Neural cell (in vitro differentiated cells): ENCODE data around the gene MMP14.

Source experiments
- EP300 ChIP-seq: fragments of 450-650 bp; conservative IDR thresholded peaks from 2 replicates; pipeline ENCODE4 v1.6.1; 2014; ENCODE audit warnings: antibody characterized with exemption, mild to moderate bottlenecking, moderate library complexity; ENCODE audit not compliant: poor library complexity, severe bottlenecking
- EZH2 ChIP-seq: fragments of 200-600, 300-800 bp; shearing (Covaris generic), sonication (generic); IDR thresholded peaks from 2 replicates; pipeline ENCODE4 v1.6.1; 2014; ENCODE audit warnings: antibody characterized with exemption, low read length, borderline replicate concordance, mild to moderate bottlenecking; ENCODE audit not compliant: insufficient read depth, poor library complexity, severe bottlenecking
- TF ChIP-seq, protein P1 (sequence below): fragments of 450-650 bp; IDR thresholded peaks from 2 replicates; pipeline ENCODE4 v1.5.1; 2014; ENCODE audit warnings: antibody characterized with exemption, mild to moderate bottlenecking, moderate library complexity; ENCODE audit not compliant: poor library complexity, severe bottlenecking

DNA sequence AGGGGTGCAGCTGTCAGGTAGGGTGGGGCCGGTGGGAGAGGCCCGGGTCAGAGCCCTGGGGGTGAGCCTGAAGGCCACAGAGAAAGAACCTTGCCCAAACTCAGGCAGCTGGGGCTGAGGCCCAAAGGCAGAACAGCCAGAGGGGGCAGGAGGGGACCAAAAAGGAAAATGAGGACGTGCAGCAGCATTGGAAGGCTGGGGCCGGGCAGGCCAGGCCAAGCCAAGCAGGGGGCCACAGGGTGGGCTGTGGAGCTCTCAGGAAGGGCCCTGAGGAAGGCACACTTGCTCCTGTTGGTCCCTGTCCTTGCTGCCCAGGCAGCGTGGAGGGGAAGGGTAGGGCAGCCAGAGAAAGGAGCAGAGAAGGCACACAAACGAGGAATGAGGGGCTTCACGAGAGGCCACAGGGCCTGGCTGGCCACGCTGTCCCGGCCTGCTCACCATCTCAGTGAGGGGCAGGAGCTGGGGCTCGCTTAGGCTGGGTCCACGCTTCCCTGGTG is 10.5 kb downstream of the MMP14 start:
- TF ChIP-seq EP300 (no peak), EZH2 (no peak)
- TF ChIP-seq, protein P1, sequence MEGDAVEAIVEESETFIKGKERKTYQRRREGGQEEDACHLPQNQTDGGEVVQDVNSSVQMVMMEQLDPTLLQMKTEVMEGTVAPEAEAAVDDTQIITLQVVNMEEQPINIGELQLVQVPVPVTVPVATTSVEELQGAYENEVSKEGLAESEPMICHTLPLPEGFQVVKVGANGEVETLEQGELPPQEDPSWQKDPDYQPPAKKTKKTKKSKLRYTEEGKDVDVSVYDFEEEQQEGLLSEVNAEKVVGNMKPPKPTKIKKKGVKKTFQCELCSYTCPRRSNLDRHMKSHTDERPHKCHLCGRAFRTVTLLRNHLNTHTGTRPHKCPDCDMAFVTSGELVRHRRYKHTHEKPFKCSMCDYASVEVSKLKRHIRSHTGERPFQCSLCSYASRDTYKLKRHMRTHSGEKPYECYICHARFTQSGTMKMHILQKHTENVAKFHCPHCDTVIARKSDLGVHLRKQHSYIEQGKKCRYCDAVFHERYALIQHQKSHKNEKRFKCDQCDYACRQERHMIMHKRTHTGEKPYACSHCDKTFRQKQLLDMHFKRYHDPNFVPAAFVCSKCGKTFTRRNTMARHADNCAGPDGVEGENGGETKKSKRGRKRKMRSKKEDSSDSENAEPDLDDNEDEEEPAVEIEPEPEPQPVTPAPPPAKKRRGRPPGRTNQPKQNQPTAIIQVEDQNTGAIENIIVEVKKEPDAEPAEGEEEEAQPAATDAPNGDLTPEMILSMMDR = no peak
